ENCODE data around the gene CEP131.
"Not testable (repeated sequence)": the region's sequence is repeated elsewhere in the genome, so short reads cannot be mapped to it uniquely, and the experiment has no call there.

Gene CEP131

DNA sequence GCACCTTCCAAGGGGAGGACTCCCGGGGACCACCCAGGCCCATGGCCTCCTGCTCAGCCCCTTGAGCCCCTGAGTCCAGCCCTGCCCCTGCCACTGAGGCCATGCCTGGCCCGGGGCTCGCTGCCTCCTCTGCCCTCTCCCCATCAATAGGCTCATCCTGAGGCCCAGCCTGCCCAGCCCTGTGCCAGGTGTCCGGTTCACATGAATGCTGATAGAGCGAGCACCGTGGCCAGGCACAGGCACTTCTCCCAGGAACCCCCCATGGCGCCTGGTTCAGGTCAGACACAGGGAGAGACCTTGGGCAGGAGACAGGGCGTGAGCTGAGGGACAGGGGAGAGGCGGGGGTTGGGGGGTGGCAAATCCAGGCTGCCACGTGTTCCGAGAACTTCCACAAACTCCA is 60.3 kb downstream of the CEP131 start:
- no peak for DNase-seq

- no peak for DNase-seq
These were observed 60.8 kb downstream of the CEP131 start for GRCh38 chr17:81161972-81162371.

- DNase-seq, result no peak
These were observed 61.2 kb downstream of the CEP131 start for GRCh38 chr17:81161536-81161935.

- DNase-seq, result no peak
These were observed 61.9 kb downstream of the CEP131 start for GRCh38 chr17:81160747-81161453.

GRCh38 chr17:81160306-81160705 is 62.5 kb downstream of the CEP131 start:
- DNase-seq, result no peak

GRCh38 chr17:81159611-81160265 is 63.0 kb downstream of the CEP131 start:
- no peak for DNase-seq

DNA sequence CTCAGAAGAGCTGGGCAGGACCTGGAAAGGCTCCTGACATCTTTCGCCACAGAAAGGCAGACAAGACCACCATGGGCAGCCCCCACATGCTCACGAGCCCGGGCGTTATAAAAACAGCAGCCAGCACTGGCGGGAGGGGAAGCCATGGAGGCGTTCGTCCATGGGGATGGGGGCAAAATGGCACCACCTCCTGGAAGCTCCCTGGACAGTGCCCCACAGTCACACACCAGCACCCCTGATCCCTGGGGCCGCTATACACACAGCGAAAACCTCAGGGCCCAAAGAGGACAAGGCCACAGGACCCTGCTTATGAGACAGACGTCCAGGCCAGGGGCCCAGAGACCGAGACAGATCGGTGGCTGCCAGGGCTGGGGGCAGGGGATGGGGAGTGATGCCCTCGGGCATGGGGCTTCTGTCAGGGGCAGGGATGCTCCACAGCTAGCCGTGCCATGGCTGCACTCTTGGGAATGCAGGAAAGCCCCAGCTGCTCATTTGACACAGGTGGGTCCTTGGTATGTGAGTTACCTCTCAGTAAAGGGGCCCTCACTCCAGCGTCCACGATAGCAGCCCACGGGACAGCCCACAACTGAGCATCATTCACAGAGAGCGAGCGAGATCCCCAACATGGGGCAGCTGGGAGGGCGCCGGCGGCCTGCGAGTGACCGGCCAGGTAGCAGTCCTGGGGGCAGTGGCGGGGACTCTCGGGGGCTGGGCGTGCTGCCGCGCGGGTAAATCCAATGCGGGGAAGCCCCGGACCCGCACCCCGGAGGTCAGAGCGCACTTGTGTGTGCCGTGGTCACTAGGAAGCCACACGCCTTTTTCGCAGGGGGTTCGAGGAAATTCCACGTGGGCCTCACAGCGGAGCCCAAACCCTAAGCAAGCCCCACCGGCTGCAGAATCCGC is 63.8 kb downstream of the CEP131 start:
- no peak for DNase-seq

DNA sequence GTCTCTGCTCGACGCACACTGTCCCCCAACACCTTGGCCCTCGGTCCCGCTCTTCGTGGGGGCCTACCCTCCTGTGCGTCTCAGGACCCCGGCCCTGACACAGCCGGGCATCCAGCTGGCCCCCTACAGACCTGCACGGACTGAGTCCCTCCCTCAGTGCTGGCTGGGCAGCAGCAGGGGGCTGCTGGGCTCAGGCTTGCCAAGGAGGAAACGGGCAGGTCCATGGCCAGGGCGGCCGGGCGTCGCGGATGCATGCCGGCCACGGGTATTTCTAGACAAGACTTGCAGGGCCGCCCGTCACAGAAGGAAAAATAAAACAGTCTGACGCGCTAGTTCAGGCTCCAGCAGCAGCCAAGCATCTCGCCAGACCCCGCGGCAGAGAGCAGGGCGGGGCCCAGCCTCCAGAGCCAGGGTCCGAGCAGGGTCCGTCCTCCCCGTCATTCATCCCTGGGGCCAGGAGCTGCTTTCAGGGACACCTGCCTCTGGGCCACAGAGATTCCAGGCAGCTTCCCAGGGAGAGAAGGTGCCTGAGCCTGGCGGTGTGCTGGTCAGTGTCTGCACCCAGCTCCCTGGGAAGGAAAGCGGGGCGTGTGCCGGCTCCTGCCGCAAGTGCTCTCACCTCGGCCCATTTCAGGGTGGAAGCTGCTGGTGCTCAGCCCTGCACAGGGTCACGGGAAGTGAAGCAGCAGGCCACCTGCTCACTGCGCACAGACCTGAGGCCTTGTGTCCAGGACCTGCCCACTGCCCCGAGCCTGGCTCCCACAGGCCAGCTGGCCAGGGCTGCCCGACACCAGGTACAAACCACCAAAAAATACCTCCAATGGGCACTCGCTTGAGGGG is 64.7 kb downstream of the CEP131 start:
- DNase-seq, result no peak

GRCh38 chr17:81156866-81157805 is 65.6 kb downstream of the CEP131 start:
- no peak for DNase-seq

GRCh38 chr17:81154961-81155360 is 67.8 kb downstream of the CEP131 start:
- no peak for DNase-seq

DNA sequence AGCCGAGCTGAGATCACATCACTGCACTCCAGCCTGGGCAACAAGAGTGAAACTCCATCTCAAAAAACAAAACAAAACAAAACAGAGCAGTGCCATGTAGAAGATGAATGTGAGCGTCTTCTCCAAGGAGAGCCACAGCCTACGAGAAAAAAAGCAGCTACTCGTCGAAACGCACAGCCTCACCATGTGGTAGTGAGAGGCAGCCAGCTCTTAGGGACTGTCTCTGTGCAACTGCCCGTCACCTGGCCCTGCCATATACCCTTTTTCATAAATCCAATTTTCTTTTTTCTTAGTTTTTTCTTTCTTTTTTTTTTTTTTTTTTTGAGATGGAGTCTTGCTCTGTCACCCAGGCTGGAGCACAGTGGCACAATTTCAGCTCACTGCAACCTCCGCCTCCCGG is 68.7 kb downstream of the CEP131 start:
- not testable (repeated sequence) for DNase-seq

DNA sequence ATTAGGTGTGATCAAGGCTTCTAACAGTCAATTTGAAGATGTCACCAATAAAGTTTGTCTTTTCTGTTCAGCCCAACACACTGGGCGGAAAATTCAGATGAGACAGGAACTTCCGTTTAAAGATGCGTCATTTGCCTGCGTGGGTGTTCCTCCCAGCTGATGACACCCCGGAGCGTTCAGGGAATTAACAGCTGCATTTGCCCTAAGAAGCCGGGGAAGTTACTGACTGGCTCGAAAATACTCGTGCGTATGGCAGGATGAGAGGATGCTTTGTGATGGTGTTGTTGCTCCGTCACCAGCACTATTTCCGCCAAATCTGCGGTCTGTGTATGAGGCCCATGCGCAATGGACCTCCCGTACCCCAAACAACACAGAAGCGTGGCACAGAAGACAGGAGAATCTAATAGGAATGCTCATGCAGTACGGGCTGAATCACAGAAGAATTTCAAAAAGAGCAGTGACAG is 69.4 kb downstream of the CEP131 start:
- DNase-seq, result no peak

GRCh38 chr17:81152288-81152828 is 70.4 kb downstream of the CEP131 start:
- no peak for DNase-seq

DNA sequence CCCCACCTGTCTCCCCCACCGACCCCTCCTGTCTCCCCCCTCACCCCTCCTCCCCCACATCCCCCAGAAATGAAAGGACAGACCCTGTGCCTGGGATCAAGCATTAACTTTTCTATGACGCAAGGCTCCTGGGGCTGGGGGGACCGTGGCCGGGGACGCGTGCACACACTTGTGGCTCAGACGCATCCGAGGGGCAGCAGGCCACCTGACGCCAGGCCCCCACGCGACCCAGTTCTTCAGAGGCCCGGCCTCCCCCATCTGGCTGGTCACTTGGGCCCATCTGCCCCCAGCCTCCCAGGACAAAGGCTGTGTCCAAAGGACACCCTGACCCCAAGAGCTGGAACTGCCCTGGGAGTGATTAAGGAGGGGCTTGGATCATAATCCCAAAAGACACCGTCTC is 71.5 kb downstream of the CEP131 start:
- DNase-seq, result no peak

DNA sequence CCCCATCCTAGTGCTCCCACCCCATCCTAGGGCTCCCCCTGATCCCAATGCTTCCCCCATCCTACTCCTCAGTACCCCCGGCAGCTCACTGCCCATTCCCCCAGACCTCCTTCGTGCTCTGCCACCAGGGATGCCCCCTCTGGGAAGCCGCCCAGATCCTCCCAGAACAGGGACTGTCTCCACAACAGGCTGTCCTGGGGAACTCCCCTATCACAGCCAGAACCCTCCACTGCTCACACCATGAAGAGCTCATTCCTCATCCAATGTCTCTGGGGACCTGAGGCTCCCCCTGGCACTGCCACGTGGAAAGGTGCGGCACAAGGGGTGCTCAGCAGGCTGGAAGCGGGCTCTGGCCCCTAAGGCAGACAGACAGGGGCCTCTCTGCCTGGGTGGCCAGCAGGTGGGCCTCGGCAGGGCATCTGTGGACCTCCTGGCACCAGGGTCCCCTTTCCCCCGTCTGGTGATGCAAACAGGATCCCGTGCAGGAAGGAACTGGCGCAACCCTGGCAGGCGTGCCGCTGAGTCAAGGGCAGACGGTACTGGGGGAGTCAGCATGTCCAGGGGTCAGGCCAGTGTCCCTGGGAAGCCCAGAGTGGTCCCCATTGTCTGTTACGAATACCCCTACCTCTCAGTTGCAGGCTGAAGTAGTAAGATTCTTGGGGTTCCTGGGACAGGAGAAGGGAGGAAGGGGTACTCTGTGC is 72.2 kb downstream of the CEP131 start:
- no peak for DNase-seq

- no peak for DNase-seq
These were observed 73.7 kb downstream of the CEP131 start for GRCh38 chr17:81148986-81149533.

GRCh38 chr17:81148571-81148970 is 74.2 kb downstream of the CEP131 start:
- no peak for DNase-seq

- no peak for DNase-seq
These were observed 75.1 kb downstream of the CEP131 start for GRCh38 chr17:81147701-81148100.

- DNase-seq, result not testable (repeated sequence)
These were observed 76.6 kb downstream of the CEP131 start for GRCh38 chr17:81146208-81146607.

DNA sequence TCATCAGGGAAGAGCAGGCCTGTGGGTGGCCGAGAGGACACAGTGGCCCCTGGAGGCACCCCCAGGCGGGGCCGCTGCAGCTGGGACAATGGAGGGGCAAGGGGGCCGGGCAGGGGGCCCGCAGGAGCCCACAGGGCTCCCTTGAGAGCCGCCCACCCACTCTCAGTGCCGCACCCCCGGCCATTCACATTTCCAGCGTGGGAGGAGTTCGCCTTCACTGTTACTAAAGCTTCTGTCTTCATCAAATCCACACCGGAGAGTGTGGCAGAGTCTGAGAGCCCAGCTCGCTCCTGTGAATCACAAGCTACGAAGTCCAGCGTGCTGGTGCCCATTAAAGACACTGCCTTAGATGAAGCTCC is 78.4 kb downstream of the CEP131 start:
- DNase-seq, result no peak
